ENCODE results near the gene EZR.

EZR gene

GRCh38 chr6:158729906-158730540, 89.1 kb downstream of the EZR start:
- DNase-seq (ENCODE audit: low read depth in 3 of 3): no peak

GRCh38 chr6:158725704-158726103, 93.5 kb downstream of the EZR start:
- DNase-seq (ENCODE audit: low read depth in 3 of 3): no peak

- no peak for DNase-seq (ENCODE audit: low read depth in 3 of 3)
Measured at GRCh38 chr6:158722176-158722729, 96.9 kb downstream of the EZR start.

- DNase-seq (ENCODE audit: low read depth in 3 of 3): no peak
Measured at GRCh38 chr6:158718461-158719046, 100.6 kb downstream of the EZR start.

GRCh38 chr6:158717341-158718330, 101.5 kb downstream of the EZR start:
- no peak for DNase-seq (ENCODE audit: low read depth in 3 of 3)
